EH (cell line): ENCODE measurements around the gene ESYT3.
"Not testable (repeated sequence)": the region's sequence is repeated elsewhere in the genome, so short reads cannot be mapped to it uniquely, and the experiment has no call there.

Experiments used
- DNase-seq: peaks from one replicate; pipeline ENCODE4 v3.0.0-alpha.2; 2015; ENCODE audit warnings: low read depth

ESYT3 gene

GRCh38 chr3:138493804-138494606 lies 59.6 kb downstream of the ESYT3 start:
- peak; percentile 92 for DNase-seq

GRCh38 chr3:138494607-138494929 lies 60.2 kb downstream of the ESYT3 start:
- no peak for DNase-seq

- DNase-seq, result not testable (repeated sequence)
Measured at GRCh38 chr3:138495638-138496037, 61.2 kb downstream of the ESYT3 start.

DNA sequence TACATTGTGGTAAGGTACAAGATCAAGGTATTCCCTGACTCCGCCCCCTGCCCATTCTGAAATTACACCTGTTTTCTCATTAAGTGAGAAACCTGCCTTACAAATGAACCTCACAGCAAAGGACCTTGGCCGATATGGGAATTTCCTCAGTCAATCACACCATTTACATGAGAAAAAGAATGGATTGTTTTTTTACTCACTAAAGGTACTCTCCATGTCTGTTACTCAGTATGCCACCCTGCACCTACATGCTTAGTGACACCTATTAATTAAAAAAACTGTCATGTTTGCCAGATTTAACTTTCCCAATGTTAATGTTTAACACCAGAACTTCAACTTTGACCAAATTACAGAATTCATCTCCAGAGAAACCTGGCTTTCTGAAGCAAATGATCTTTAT lies 62.0 kb downstream of the ESYT3 start:
- DNase-seq, result no peak

- DNase-seq, result no peak
Measured at GRCh38 chr3:138497021-138497420, 62.6 kb downstream of the ESYT3 start.

DNA sequence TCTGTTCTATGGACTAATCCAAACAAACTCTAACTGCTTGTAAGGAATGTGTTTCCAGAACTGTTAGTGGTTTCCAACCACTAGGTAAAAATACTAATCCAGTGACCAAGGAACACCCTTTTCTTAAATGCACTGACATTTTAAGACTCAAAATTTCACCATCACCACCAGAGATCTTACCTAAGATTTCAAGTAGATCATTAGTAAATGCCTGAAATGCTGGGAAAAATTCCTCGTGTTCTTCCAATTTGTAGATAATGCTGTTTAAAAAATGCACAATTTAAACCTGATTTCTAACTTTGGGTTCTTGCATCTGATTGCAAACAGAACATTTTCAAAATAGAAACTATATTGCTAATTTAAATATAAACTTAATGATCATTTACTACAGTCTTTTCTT lies 63.4 kb downstream of the ESYT3 start:
- peak; percentile 39 for DNase-seq

GRCh38 chr3:138498991-138499390 lies 64.6 kb downstream of the ESYT3 start:
- no peak for DNase-seq

- DNase-seq, result no peak
Measured at GRCh38 chr3:138507524-138507923, 73.1 kb downstream of the ESYT3 start.

DNA sequence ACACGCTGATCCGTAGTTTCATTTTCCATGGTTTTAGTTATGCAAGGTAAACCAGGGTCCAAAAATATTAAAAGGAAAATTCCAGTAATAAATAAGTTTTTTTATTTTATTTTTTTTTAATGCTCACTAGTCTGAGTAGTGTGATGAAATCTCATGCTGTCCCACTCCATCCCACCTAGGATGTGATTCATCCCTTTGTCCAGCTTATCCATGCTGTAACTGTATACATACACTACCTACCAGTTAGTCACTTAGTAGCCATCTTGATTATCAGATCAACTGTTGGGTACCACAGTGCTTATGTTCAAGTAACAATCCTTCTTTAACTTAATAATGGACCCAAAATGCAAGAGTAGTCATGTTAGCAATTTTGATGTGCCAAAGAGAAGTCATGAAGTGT lies 75.2 kb downstream of the ESYT3 start:
- DNase-seq, result no peak

DNA sequence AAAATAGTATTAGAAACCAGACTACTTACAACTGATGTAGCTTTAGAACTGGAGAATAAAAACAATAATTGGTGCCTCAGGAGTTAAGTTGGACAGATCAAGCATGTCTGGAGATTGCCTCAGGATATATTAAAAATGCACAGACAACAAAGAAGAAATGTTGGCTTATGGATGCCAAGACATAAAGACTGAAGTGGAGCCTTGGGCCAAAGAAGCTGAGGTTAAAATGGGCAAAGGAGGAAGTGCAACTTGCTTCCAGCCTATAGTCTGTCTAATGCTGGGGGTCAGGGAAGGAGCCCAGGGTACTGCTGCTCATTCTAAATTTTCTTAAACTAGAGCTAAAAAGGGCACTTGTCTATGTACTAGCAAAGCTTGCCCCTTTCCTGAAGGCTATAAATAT lies 77.5 kb downstream of the ESYT3 start:
- DNase-seq, result no peak

DNA sequence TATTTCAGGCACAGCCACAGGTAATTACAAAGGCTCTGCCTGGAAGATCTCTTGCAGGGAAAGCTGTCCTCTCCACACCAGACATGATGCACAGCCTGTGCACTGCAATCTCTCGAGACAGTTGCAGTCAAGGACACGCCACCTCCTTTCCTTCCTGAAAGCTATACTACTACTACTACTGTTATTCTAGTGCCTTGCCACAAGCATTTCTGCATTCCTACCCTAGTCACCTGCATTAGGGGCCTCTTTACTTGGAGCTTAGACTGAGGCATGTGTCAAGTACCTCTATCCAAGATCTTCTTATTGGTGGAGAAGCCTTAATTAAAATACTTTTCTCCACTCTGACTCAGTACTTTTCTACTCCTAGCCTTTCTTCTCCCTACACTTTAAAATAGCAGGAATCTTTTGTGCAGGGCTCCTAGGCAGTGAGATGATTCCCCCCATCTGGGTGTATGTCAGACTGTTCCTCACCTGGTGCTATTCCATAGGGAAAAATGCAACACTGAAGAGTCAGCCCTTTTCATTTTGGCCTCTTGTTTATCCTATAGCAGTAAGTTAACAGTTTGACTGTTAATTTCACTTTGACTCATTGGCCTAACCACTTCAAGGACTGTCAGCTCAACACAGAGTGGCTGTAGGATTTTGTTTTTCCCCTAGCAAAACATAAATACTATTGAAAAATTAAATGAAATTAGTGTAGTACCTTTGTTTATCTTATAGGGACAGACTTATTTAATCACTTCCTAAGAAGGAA lies 78.9 kb downstream of the ESYT3 start:
- no peak for DNase-seq

GRCh38 chr3:138521445-138521844 lies 87.0 kb downstream of the ESYT3 start:
- DNase-seq, result not testable (repeated sequence)
